GM23338 (cell line): Measurements from ENCODE around the gene NEU4. TPM values are rescaled to one million over a fixed set of nuclear protein-coding genes. Genes with fewer than 3 reads are reported as not detected.

ENCODE experiments used
- ATAC-seq: fragments of 200-7000 bp; cut with Tn5 transposase; 3 replicates; pipeline ENCODE4 v1.9.1; 2020
- DNase-seq: peaks from one replicate; pipeline ENCODE4 v3.0.0-alpha.2; 2015; ENCODE audit warnings: low spot score
- H2AFZ ChIP-seq: fragments of 200-600 bp; sonication (generic); 2 replicates; pipeline ENCODE4 v1.8.0; 2016; ENCODE audit warnings: antibody characterized with exemption, mild to moderate bottlenecking, moderate library complexity
- H3F3A ChIP-seq: fragments of 200-600 bp; sonication (generic); replicated peaks from 2 replicates; pipeline ENCODE4 v1.8.0; 2017; ENCODE audit warnings: antibody characterized with exemption, mixed run types, low read depth
- H3K27ac ChIP-seq: fragments of 200-600 bp; sonication (generic); 2 replicates; pipeline ENCODE4 v1.6.1; 2016; ENCODE audit warnings: low read depth
- H3K27me3 ChIP-seq: fragments of 200-600 bp; sonication (generic); 2 replicates; pipeline ENCODE4 v1.8.0; 2016; ENCODE audit warnings: mild to moderate bottlenecking, mixed run types, moderate library complexity; ENCODE audit not compliant: insufficient read depth
- H3K36me3 ChIP-seq: fragments of 200-600 bp; sonication (generic); 2 replicates; pipeline ENCODE4 v1.8.0; 2016; ENCODE audit warnings: mild to moderate bottlenecking; ENCODE audit not compliant: insufficient read depth
- H3K4me1 ChIP-seq: fragments of 200-600 bp; sonication (generic); 2 replicates; pipeline ENCODE4 v1.8.0; 2016; ENCODE audit warnings: mild to moderate bottlenecking, moderate library complexity; ENCODE audit not compliant: insufficient read depth
- H3K4me2 ChIP-seq: fragments of 200-600 bp; sonication (generic); 2 replicates; pipeline ENCODE4 v1.7.1; 2017; ENCODE audit warnings: mixed run types
- H3K4me3 ChIP-seq: fragments of 200-600 bp; sonication (generic); 2 replicates; pipeline ENCODE4 v1.6.1; 2016; ENCODE audit warnings: mixed run types
- H3K79me2 ChIP-seq: fragments of 200-600 bp; sonication (generic); replicated peaks from 2 replicates; pipeline ENCODE4 v1.8.0; 2017; ENCODE audit warnings: mild to moderate bottlenecking; ENCODE audit not compliant: insufficient read depth
- H3K9me2 ChIP-seq: fragments of 200-600 bp; sonication (generic); 2 replicates; pipeline ENCODE4 v1.8.0; 2017; ENCODE audit not compliant: insufficient read depth
- H4K20me1 ChIP-seq: fragments of 200-600 bp; sonication (generic); replicated peaks from 2 replicates; pipeline ENCODE4 v1.8.0; 2017; ENCODE audit warnings: mild to moderate bottlenecking; ENCODE audit not compliant: insufficient read depth
- H3K27ac Mint-ChIP-seq: 2 replicates; pipeline ENCODE4 v1.8.0; 2020; ENCODE audit warnings: inconsistent platforms, mild to moderate bottlenecking, moderate library complexity, mixed read lengths
- H3K27me3 Mint-ChIP-seq: 3 replicates; pipeline ENCODE4 v1.8.0; 2022; ENCODE audit warnings: low read depth, mild to moderate bottlenecking, moderate library complexity, mixed read lengths, inconsistent platforms; ENCODE audit not compliant: insufficient read depth, poor library complexity
- H3K36me3 Mint-ChIP-seq: 3 replicates; pipeline ENCODE4 v1.8.0; 2021; ENCODE audit warnings: low read depth, mild to moderate bottlenecking, inconsistent platforms, moderate library complexity, mixed read lengths
- H3K4me1 Mint-ChIP-seq: 3 replicates; pipeline ENCODE4 v1.8.0; 2020; ENCODE audit warnings: mild to moderate bottlenecking, inconsistent platforms, mixed read lengths
- H3K4me3 Mint-ChIP-seq: 3 replicates; pipeline ENCODE4 v1.8.0; 2021; ENCODE audit warnings: moderate library complexity, mild to moderate bottlenecking, inconsistent platforms, mixed read lengths
- H3K9me3 Mint-ChIP-seq: 3 replicates; pipeline ENCODE4 v1.8.0; 2020; ENCODE audit warnings: moderate library complexity, mild to moderate bottlenecking, inconsistent platforms, mixed read lengths
- CTCF ChIP-seq, 2 experiments: fragments of 200-600 bp in 1 of 2; sonication (generic) in 1 of 2; conservative IDR thresholded peaks; 2 replicates each; pipeline versions ENCODE4 v1.5.1 to v1.6.1; 2016 to 2017; ENCODE audit warnings: antibody characterized with exemption in 2 of 2, low read depth in 2 of 2, mild to moderate bottlenecking in 2 of 2, moderate library complexity in 1 of 2
- EZH2phosphoT487 ChIP-seq: fragments of 200-600 bp; sonication (generic); IDR thresholded peaks from one replicate; pipeline ENCODE4 v1.8.1; 2018; ENCODE audit warnings: antibody characterized with exemption; ENCODE audit not compliant: unreplicated experiment
- NANOG ChIP-seq: IDR thresholded peaks from 2 replicates; pipeline ENCODE4 v1.6.1; 2016; ENCODE audit warnings: antibody characterized with exemption, borderline replicate concordance
- POLR2AphosphoS5 ChIP-seq: IDR thresholded peaks from 2 replicates; pipeline ENCODE4 v1.6.1; 2016; ENCODE audit warnings: antibody characterized with exemption, low read depth
- REST ChIP-seq: IDR thresholded peaks from one replicate; pipeline ENCODE4 v1.6.1; 2018; ENCODE audit warnings: antibody characterized with exemption; ENCODE audit not compliant: unreplicated experiment
- ZNF331 ChIP-seq: fragments of 250-450 bp; sonication (Bioruptor Pico); IDR thresholded peaks from 2 replicates; pipeline ENCODE4 v1.5.0; 2020; ENCODE audit warnings: low read depth, mild to moderate bottlenecking, moderate library complexity
- polyA plus RNA-seq: library from polyadenylated mRNA; unstranded; fragments of >200 nt; fragmentation: Nextera tagmentation; extraction: Ambion mirVana; gene quantifications from 2 replicates; pipeline ENCODE4 v1.2.1, GENCODE V29; 2016
- total RNA-seq: library from RNA; depleted of rRNA; stranded (reverse); fragments of >200 nt; shearing (Covaris generic); gene quantifications from 2 replicates; pipeline ENCODE4 v1.2.3, GENCODE V29; 2014
- TF ChIP-seq, protein P1 (sequence below): fragments of 250-450 bp; sonication (Bioruptor Pico); IDR thresholded peaks from 2 replicates; pipeline ENCODE4 v1.5.0; 2020; ENCODE audit warnings: mild to moderate bottlenecking, moderate library complexity

NEU4 gene
- total and polyA plus RNA-seq, 2 experiments from 2014 or later: 0.29 to 1.2 TPM

DNA sequence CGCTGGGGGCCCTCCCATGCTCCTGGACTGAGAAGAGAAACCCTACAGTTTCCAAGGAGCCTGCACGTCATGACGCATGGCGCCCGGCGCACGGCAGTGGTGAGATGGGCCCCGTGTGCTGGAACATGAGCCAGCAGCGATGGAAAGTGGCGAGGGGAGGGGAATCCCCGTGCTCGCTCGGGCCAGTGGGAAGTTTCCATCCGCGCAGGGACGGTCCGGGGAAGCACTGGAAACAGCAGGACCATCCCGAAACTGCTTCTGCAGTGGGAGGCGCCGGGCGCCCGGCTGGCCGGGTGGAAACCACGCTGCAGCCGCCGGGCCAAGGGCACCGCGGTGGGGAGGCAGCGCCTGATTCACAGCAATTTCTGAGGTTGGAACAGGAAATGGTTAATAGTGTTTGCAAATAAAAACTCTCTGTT lies 54.6 kb downstream of the NEU4 start (continued):
- TF ChIP-seq REST (no peak), NANOG (no peak), ZNF331 (CRISPR knock-in tag) (no peak)

DNA sequence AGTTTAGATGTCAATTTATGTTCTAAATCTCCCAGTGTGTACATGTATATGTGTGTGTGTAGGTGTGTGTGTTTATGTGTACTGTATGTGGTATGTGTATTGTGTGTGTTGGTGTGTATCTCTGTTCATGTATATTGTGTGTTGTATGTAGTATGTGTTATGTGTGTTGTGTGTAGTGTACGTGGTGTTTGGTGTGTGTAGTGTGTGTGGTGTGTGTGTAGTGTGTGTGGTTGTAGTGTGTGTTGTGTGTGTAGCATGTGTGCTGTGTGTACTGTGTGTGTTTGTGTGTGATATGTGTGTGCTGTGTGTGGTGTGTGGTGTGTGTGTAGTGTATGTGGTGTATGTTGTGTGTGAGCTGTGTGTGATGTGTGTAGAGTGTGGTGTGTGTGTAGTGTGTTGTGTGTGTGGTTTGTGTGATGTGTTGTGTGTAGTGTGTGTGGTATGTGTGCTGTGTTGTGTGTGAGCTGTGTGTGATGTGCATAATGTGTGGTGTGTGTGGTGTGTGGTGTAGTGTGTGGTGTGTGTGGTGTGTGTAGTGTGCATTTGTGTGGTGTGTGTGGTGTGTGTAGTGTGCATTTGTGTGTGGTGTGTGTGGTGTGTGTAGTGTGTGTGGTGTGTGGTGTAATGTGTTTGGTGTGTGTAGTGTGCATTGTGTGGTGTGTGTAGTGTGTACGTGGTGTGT lies 55.3 kb downstream of the NEU4 start:
- H3K4me3 Mint-ChIP-seq: no peak overlapping the region; the same call in 2 of the 3 replicates
- Histone ChIP-seq H3K4me1 (peaks cover 4% of the 10 kb centered on the region; the same call in 1 of the 2 replicates), H3K4me2 (no peak overlapping the region), H4K20me1 (no peaks in the 10 kb centered on the region), H3K27me3 (no peaks in the 10 kb centered on the region), H3K27ac (no peak overlapping the region), H3K79me2 (no peaks in the 10 kb centered on the region), H3F3A (peaks cover 13% of the 10 kb centered on the region; the same call in 1 of the 2 replicates), H2AFZ (no peak overlapping the region), H3K4me3 (no peak overlapping the region), H3K9me2 (no peaks in the 10 kb centered on the region), H3K36me3 (no peaks in the 10 kb centered on the region)
- no peak for TF ChIP-seq POLR2AphosphoS5
- TF ChIP-seq, protein P1, sequence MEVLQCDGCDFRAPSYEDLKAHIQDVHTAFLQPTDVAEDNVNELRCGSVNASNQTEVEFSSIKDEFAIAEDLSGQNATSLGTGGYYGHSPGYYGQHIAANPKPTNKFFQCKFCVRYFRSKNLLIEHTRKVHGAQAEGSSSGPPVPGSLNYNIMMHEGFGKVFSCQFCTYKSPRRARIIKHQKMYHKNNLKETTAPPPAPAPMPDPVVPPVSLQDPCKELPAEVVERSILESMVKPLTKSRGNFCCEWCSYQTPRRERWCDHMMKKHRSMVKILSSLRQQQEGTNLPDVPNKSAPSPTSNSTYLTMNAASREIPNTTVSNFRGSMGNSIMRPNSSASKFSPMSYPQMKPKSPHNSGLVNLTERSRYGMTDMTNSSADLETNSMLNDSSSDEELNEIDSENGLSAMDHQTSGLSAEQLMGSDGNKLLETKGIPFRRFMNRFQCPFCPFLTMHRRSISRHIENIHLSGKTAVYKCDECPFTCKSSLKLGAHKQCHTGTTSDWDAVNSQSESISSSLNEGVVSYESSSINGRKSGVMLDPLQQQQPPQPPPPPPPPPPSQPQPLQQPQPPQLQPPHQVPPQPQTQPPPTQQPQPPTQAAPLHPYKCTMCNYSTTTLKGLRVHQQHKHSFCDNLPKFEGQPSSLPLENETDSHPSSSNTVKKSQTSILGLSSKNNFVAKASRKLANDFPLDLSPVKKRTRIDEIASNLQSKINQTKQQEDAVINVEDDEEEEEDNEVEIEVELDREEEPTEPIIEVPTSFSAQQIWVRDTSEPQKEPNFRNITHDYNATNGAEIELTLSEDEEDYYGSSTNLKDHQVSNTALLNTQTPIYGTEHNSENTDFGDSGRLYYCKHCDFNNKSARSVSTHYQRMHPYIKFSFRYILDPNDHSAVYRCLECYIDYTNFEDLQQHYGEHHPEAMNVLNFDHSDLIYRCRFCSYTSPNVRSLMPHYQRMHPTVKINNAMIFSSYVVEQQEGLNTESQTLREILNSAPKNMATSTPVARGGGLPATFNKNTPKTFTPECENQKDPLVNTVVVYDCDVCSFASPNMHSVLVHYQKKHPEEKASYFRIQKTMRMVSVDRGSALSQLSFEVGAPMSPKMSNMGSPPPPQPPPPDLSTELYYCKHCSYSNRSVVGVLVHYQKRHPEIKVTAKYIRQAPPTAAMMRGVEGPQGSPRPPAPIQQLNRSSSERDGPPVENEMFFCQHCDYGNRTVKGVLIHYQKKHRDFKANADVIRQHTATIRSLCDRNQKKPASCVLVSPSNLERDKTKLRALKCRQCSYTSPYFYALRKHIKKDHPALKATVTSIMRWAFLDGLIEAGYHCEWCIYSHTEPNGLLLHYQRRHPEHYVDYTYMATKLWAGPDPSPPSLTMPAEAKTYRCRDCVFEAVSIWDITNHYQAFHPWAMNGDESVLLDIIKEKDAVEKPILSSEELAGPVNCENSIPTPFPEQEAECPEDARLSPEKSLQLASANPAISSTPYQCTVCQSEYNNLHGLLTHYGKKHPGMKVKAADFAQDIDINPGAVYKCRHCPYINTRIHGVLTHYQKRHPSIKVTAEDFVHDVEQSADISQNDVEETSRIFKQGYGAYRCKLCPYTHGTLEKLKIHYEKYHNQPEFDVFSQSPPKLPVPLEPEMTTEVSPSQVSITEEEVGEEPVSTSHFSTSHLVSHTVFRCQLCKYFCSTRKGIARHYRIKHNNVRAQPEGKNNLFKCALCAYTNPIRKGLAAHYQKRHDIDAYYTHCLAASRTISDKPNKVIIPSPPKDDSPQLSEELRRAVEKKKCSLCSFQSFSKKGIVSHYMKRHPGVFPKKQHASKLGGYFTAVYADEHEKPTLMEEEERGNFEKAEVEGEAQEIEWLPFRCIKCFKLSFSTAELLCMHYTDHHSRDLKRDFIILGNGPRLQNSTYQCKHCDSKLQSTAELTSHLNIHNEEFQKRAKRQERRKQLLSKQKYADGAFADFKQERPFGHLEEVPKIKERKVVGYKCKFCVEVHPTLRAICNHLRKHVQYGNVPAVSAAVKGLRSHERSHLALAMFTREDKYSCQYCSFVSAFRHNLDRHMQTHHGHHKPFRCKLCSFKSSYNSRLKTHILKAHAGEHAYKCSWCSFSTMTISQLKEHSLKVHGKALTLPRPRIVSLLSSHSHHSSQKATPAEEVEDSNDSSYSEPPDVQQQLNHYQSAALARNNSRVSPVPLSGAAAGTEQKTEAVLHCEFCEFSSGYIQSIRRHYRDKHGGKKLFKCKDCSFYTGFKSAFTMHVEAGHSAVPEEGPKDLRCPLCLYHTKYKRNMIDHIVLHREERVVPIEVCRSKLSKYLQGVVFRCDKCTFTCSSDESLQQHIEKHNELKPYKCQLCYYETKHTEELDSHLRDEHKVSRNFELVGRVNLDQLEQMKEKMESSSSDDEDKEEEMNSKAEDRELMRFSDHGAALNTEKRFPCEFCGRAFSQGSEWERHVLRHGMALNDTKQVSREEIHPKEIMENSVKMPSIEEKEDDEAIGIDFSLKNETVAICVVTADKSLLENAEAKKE: no peak
- no peak for TF ChIP-seq CTCF (conservative IDR thresholded peaks at IDR 0.05; ENCODE audit: low read depth in 2 of 2)
- no peak for TF ChIP-seq EZH2phosphoT487
- TF ChIP-seq REST: no peak
- H3K4me1 Mint-ChIP-seq: peaks cover 29% of the 10 kb centered on the region
- H3K27ac Mint-ChIP-seq: no peak overlapping the region
- peaks cover 21% of the 10 kb centered on the region for H3K27me3 Mint-ChIP-seq
- H3K36me3 Mint-ChIP-seq: no peaks in the 10 kb centered on the region; the same call in 2 of the 3 replicates
- no peak for ATAC-seq
- peaks cover 5% of the 10 kb centered on the region; the same call in 2 of the 3 replicates for H3K9me3 Mint-ChIP-seq
- DNase-seq: no peak
